ENCODE data around the gene PDE6A. TPM values are rescaled to one million over a fixed set of nuclear protein-coding genes. Genes with fewer than 3 reads are reported as not detected.

The PDE6A gene
- total and polyA plus RNA-seq, 7 experiments from 2014 or later, result 0.11 TPM; not detected in 6

DNA sequence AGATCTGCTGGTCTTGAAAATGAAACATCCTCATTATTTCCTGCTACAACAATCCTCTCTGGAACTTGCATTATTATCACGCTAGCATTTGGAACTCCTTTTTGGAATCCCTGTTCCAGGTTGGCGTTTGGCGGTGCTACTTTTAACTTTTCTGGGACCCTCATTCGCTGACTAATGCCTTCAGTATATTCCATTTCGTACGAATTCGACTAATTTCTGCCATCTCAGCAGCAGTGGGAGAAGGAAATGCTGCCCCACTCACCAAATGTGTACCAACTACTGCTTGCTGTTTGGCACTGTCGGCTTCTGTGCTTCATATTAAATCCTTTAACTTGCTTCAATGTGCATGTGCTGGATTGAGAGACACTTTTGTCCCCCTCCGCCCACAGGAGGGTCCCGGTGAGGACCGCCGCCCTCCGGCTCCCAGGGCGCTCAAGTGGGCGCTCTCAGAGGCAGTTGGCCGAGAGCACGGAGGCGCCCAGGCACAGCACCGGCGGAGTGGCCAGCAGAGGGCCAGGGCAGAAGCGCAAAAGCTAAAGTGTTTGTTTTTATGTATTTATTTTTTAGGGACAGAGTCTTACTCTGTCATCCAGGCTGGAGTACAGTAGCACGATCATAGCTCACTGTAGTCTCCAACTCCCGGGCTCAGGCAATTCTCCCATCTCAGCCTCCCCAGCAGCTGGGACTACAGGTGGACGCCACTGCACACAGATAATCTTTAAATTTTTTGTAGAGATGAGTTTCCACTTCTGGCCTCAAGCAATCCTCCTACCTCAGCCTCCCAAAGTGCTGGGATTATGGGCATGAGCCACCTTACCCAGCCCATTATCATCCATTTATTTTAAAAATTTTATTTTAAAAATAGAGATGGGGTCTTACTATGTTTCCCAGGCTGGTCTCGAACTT is 11.9 kb downstream of the PDE6A start:
- ATAC-seq (no peak), DNase-seq (no peak)
- Histone ChIP-seq H3K4me3 (ENCODE audit: low read length) (no peak overlapping the region), H3K36me3 (ENCODE audit: control insufficient read depth in 2 of 3, insufficient read depth in 3 of 3, low read length in 3 of 3) (no peaks in the 10 kb centered on the region), H3K27me3 (ENCODE audit: control insufficient read depth in 2 of 2, insufficient read depth in 2 of 2, low read length in 2 of 2) (no peaks in the 10 kb centered on the region), H3K9me3 (ENCODE audit: control insufficient read depth in 2 of 3, low read length in 3 of 3) (no peaks in the 10 kb centered on the region), H3K27ac (ENCODE audit: low read depth, low read length) (no peak overlapping the region), H3K4me1 (ENCODE audit: control insufficient read depth in 2 of 2, insufficient read depth in 2 of 2, low read length in 2 of 2) (no peaks in the 10 kb centered on the region)
- Mint-ChIP-seq H3K9me3 (peaks cover 0 to 1% (median 0%) of the 10 kb centered on the region in 11 donors), H3K27me3 (peaks cover 14 to 34% (median 24%) of the 10 kb centered on the region in 5 donors), H3K27ac (no peak overlapping the region), H3K4me1 (peaks cover 0 to 9% (median 0%) of the 10 kb centered on the region in 7 donors), H3K36me3 (no peaks in the 10 kb centered on the region), H3K4me3 (no peak overlapping the region)
- POLR2A ChIA-PET, result interaction anchor here (0.8 kb wide), 1 partner anchor 822 kb away, joined by 3 read pairs; no protein-coding TSS in a partner anchor
- intact Hi-C loops (cut with micrococcal nuclease), result no loop called here
- CTCF ChIA-PET, result no interaction called here

DNA sequence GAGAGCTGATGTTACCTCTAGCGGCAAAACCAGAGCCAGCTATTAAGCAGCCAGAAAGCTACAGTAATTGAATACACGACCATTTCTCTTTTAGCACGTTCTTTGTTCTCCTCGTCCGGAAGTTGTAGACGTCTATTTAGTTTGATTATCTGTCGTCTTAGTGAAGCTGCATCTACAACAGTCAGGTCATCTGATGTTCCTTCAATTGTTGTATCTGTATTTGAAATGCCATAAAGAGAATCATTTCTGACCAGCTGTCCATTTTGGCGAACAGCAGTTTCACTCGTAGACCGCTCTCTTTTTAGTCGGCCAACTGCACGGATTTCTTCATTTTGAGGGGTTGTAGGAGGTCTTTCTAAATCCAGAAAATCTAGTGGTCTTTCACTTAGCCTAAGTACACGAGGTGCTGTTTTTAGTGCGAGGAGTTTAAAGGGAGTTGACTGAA is 12.6 kb downstream of the PDE6A start:
- no peaks in the 10 kb centered on the region for H3K4me1 ChIP-seq (ENCODE audit: control insufficient read depth in 2 of 2, insufficient read depth in 2 of 2, low read length in 2 of 2)
- ATAC-seq (no peak), DNase-seq (no peak)
- no peaks in the 10 kb centered on the region for H3K27me3 ChIP-seq (ENCODE audit: control insufficient read depth in 2 of 2, insufficient read depth in 2 of 2, low read length in 2 of 2)
- Mint-ChIP-seq H3K36me3 (no peaks in the 10 kb centered on the region), H3K4me3 (peak overlapping the region in 1 of 10 donors; percentile 13), H3K9me3 (peaks cover 0 to 1% (median 0%) of the 10 kb centered on the region in 11 donors), H3K27ac (no peak overlapping the region), H3K27me3 (peaks cover 14 to 31% (median 24%) of the 10 kb centered on the region in 5 donors), H3K4me1 (peaks cover 0 to 9% (median 0%) of the 10 kb centered on the region in 7 donors)
- H3K9me3 ChIP-seq (ENCODE audit: control insufficient read depth in 2 of 3, low read length in 3 of 3), result no peaks in the 10 kb centered on the region
- H3K36me3 ChIP-seq (ENCODE audit: control insufficient read depth in 2 of 3, insufficient read depth in 3 of 3, low read length in 3 of 3), result no peaks in the 10 kb centered on the region
- H3K4me3 ChIP-seq (ENCODE audit: low read length), result no peak overlapping the region
- no peak overlapping the region for H3K27ac ChIP-seq (ENCODE audit: low read depth, low read length)
- POLR2A ChIA-PET, result interaction anchor here (0.8 kb wide), 1 partner anchor 822 kb away, joined by 3 read pairs; no protein-coding TSS in a partner anchor
- CTCF ChIA-PET, result no interaction called here
- intact Hi-C loops (cut with micrococcal nuclease), result no loop called here

DNA sequence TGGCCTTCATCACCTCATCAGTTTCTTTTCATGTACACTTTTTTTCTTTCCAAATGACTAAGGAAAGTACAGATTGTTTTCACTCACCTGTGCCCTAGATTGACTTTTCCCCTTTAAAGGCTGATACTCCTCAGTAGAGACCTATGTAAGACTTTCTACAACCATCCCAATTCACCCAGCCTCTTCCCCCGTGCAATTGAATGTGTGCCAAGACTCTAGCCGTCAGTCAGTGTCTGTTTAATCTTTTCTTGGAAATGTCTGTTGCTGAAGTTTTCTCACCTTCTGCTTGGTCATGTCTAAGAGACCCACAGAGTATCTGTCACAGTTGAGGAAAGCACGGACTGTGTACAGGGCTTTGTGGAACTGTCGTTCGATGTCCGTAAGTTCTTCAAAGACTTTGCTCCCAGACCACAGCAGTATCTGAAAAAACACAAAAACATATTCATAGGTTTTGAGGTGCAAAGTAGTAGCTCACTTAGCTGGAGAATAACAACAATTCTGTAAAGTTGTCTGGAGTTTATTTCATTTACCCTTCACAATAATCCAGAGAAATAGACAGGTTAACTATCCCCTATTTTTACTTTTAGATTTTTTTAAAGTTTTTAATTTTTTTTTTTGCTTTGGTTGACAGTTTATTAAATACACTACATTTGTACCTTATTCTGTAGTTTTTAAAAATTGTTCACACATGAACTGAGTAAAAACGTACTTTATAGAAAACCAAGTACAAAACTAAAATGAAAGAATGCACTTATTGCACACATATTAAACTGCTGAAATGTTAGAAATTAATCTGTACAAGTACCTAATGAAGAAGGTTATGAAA is 13.6 kb downstream of the PDE6A start:
- intact Hi-C loops (cut with micrococcal nuclease), result no loop called here
- H3K4me3 Mint-ChIP-seq, result no peak overlapping the region
- CTCF ChIA-PET, result interaction anchor here (0.7 kb wide), 1 partner anchor 32 kb away, joined by 5 read pairs; no protein-coding TSS in a partner anchor

DNA sequence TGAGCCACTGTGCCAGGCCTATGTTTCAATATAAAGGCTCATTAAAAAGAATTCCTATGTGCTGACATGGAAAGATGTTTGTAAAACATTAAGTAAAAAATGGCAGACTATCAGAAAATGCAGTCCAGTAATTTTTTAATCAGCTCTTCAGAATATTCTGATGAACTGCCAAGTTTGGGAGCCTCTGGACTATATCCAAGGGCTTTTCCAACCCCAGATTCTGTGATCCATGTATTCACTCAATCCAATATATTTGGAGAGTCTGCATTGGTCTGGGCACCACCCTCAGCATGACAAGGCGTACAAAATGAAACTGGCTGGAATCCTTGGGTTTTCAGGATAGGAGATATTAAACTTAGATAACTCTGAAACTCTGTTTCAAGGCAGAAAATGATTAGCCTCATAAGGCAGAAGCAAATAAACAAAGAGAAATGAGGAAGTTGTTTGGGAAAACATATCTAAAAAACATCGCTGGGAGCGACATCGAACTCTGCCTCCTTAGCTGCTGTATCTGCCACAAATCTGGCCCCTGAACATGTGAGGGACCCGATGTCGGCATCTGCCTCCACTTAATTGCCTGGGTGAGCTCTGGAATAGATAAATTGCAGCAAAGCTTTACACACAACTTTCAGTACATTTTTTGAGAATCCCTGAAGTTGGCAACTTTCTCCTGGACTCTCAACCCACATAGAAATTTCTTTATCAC is 14.4 kb downstream of the PDE6A start:
- intact Hi-C loops (cut with micrococcal nuclease), result no loop called here
- Histone ChIP-seq H3K27me3 (ENCODE audit: control insufficient read depth in 2 of 2, insufficient read depth in 2 of 2, low read length in 2 of 2) (no peaks in the 10 kb centered on the region), H3K4me3 (ENCODE audit: low read length) (no peak overlapping the region), H3K36me3 (ENCODE audit: control insufficient read depth in 2 of 3, insufficient read depth in 3 of 3, low read length in 3 of 3) (no peaks in the 10 kb centered on the region), H3K4me1 (ENCODE audit: control insufficient read depth in 2 of 2, insufficient read depth in 2 of 2, low read length in 2 of 2) (no peaks in the 10 kb centered on the region), H3K27ac (ENCODE audit: low read depth, low read length) (no peak overlapping the region), H3K9me3 (ENCODE audit: control insufficient read depth in 2 of 3, low read length in 3 of 3) (no peaks in the 10 kb centered on the region)
- ATAC-seq (no peak), DNase-seq (no peak)
- Mint-ChIP-seq H3K4me1 (peaks cover 0 to 7% (median 0%) of the 10 kb centered on the region in 7 donors), H3K27ac (no peak overlapping the region), H3K36me3 (no peaks in the 10 kb centered on the region), H3K9me3 (peaks cover 0 to 1% (median 0%) of the 10 kb centered on the region in 11 donors), H3K27me3 (peaks cover 14 to 26% (median 24%) of the 10 kb centered on the region in 5 donors), H3K4me3 (no peak overlapping the region)
- ChIA-PET POLR2A (no interaction called here), CTCF (no interaction called here)

More for the DNA sequence above, 13.6 kb downstream of the PDE6A start:
- Histone ChIP-seq H3K4me3 (ENCODE audit: low read length) (no peak overlapping the region), H3K27me3 (ENCODE audit: control insufficient read depth in 2 of 2, insufficient read depth in 2 of 2, low read length in 2 of 2) (no peaks in the 10 kb centered on the region), H3K4me1 (ENCODE audit: control insufficient read depth in 2 of 2, insufficient read depth in 2 of 2, low read length in 2 of 2) (no peaks in the 10 kb centered on the region), H3K36me3 (ENCODE audit: control insufficient read depth in 2 of 3, insufficient read depth in 3 of 3, low read length in 3 of 3) (no peaks in the 10 kb centered on the region), H3K27ac (ENCODE audit: low read depth, low read length) (no peak overlapping the region), H3K9me3 (ENCODE audit: control insufficient read depth in 2 of 3, low read length in 3 of 3) (no peaks in the 10 kb centered on the region)
- DNase-seq, result no peak
- H3K36me3 Mint-ChIP-seq, result no peaks in the 10 kb centered on the region
- ATAC-seq, result no peak
- H3K27ac Mint-ChIP-seq, result peak overlapping the region in 1 of 9 donors; percentile 11
- POLR2A ChIA-PET, result no interaction called here
- peaks cover 0 to 7% (median 0%) of the 10 kb centered on the region in 7 donors for H3K4me1 Mint-ChIP-seq
- peaks cover 14 to 28% (median 24%) of the 10 kb centered on the region in 5 donors for H3K27me3 Mint-ChIP-seq
- H3K9me3 Mint-ChIP-seq, result peaks cover 0 to 1% (median 0%) of the 10 kb centered on the region in 11 donors

DNA sequence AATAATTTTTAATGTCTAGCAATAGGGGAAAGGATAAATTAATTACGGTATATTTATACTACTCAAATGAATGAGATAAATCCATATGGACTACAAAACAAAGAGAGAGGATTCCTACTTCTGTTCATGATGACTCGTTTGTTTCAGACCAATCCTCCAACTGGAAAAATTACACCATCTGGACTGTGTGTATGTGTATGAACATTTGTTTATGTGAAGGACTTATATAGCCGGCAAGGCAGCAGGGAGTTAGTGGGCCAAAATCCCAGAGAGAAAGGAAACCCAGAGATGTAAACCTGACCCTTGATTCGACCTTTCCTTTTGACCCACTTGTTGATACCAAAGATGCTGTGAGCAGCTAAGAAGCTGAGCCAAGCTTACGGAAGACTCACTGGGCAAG is 20.1 kb downstream of the PDE6A start:
- ATAC-seq, result no peak
- Histone ChIP-seq H3K36me3 (ENCODE audit: control insufficient read depth in 2 of 3, insufficient read depth in 3 of 3, low read length in 3 of 3) (no peaks in the 10 kb centered on the region), H3K27ac (ENCODE audit: low read depth, low read length) (no peak overlapping the region), H3K27me3 (ENCODE audit: control insufficient read depth in 2 of 2, insufficient read depth in 2 of 2, low read length in 2 of 2) (no peaks in the 10 kb centered on the region), H3K4me1 (ENCODE audit: control insufficient read depth in 2 of 2, insufficient read depth in 2 of 2, low read length in 2 of 2) (no peaks in the 10 kb centered on the region), H3K4me3 (ENCODE audit: low read length) (no peak overlapping the region), H3K9me3 (ENCODE audit: control insufficient read depth in 2 of 3, low read length in 3 of 3) (no peaks in the 10 kb centered on the region)
- CTCF ChIA-PET, result no interaction called here
- peaks cover 0 to 17% (median 5%) of the 10 kb centered on the region in 5 donors for H3K27me3 Mint-ChIP-seq
- peaks cover 0 to 1% (median 0%) of the 10 kb centered on the region in 7 donors for H3K4me1 Mint-ChIP-seq
- intact Hi-C loops (cut with micrococcal nuclease), result no loop called here
- POLR2A ChIA-PET, result no interaction called here
- H3K27ac Mint-ChIP-seq, result no peak overlapping the region
- no peak for DNase-seq
- H3K36me3 Mint-ChIP-seq, result no peaks in the 10 kb centered on the region
- H3K9me3 Mint-ChIP-seq, result peaks cover 0 to 3% (median 0%) of the 10 kb centered on the region in 11 donors
- H3K4me3 Mint-ChIP-seq, result no peak overlapping the region

DNA sequence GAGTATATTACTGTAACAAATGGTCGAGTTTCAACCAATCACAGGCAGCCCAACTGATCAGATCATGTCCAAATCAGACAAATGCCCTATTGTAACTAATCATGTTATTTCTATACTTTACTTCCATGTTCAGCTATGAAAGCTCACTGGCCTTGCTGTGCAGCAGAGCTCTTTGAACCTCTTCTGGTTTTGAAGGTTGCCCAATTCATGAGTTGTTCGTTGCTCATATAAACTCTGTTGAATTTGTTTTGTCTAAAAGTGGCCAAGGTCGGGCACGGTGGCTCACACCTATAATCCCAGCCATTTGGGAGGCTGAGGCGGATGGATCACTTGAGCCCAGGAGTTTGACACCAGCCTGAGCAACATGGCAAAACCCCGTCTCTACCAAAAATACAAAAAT is 21.6 kb downstream of the PDE6A start:
- CTCF ChIA-PET, result no interaction called here

More for the DNA sequence above, 21.6 kb downstream of the PDE6A start:
- no peak for DNase-seq
- ATAC-seq, result no peak
- no peaks in the 10 kb centered on the region for H3K9me3 ChIP-seq (ENCODE audit: control insufficient read depth in 2 of 3, low read length in 3 of 3)
- H3K4me1 ChIP-seq (ENCODE audit: control insufficient read depth in 2 of 2, insufficient read depth in 2 of 2, low read length in 2 of 2), result no peaks in the 10 kb centered on the region
- no peaks in the 10 kb centered on the region for H3K36me3 Mint-ChIP-seq
- POLR2A ChIA-PET, result no interaction called here
- intact Hi-C loops (cut with micrococcal nuclease), result no loop called here
- H3K27me3 ChIP-seq (ENCODE audit: control insufficient read depth in 2 of 2, insufficient read depth in 2 of 2, low read length in 2 of 2), result no peaks in the 10 kb centered on the region
- peaks cover 0 to 12% (median 3%) of the 10 kb centered on the region in 5 donors for H3K27me3 Mint-ChIP-seq
- no peak overlapping the region for H3K27ac ChIP-seq (ENCODE audit: low read depth, low read length)
- H3K4me1 Mint-ChIP-seq, result no peaks in the 10 kb centered on the region
- peaks cover 0 to 3% (median 0%) of the 10 kb centered on the region in 11 donors for H3K9me3 Mint-ChIP-seq
- no peak overlapping the region for H3K4me3 Mint-ChIP-seq
- no peaks in the 10 kb centered on the region for H3K36me3 ChIP-seq (ENCODE audit: control insufficient read depth in 2 of 3, insufficient read depth in 3 of 3, low read length in 3 of 3)
- no peak overlapping the region for H3K4me3 ChIP-seq (ENCODE audit: low read length)
- no peak overlapping the region for H3K27ac Mint-ChIP-seq
